ENCODE measurements around the gene LGR5.

- TF ChIP-seq ELK1 (IDR thresholded peaks at IDR 0.05; ENCODE audit: low read depth, low read length) (no peak), LARP7 (IDR thresholded peaks at IDR 0.05) (no peak), CTCF (IDR thresholded peaks at IDR 0.05 in 2 of 3, conservative IDR thresholded peaks at IDR 0.05 in 1 of 3; ENCODE audit: control insufficient read depth in 2 of 3, extremely low read depth in 1 of 3, insufficient read depth in 1 of 3, low read depth in 3 of 3, low read length in 3 of 3) (no peak), USF2 (IDR thresholded peaks at IDR 0.05; ENCODE audit: borderline replicate concordance, low read depth, low read length) (no peak)
These were observed 35.7 kb downstream of the LGR5 start for GRCh38 chr12:71475280-71475679.

Data from GM12878 (cell line).